IgD-negative memory B cell (primary cell): ENCODE measurements around the gene SEMA4F. TPM values are rescaled to one million over a fixed set of nuclear protein-coding genes. Genes with fewer than 3 reads are reported as not detected.

Experiments
- polyA plus RNA-seq: library from polyadenylated mRNA; unstranded; fragments of 300-500 nt; fragmentation: Illumina TruSeq; gene quantifications from one replicate; pipeline ENCODE4 v1.2.3, GENCODE V29; 2021

The SEMA4F gene
- polyA plus RNA-seq, 1 donor from 2014 or later = 6.4 TPM

Other genes starting within 250 kb of the SEMA4F start
- 5.6 TPM for gene C2orf81, start 232.6 kb upstream of the SEMA4F start, polyA plus RNA-seq
- 39.0 TPM for gene WDR54, start 232.5 kb upstream of the SEMA4F start, polyA plus RNA-seq
- gene RTKN, start 212.3 kb upstream of the SEMA4F start, polyA plus RNA-seq = 0.88 TPM
- gene INO80B, start 199.2 kb upstream of the SEMA4F start, polyA plus RNA-seq = 11.4 TPM
- gene WBP1, start 195.8 kb upstream of the SEMA4F start, polyA plus RNA-seq = 39.5 TPM
- gene MOGS, start 188.9 kb upstream of the SEMA4F start, polyA plus RNA-seq = 37.7 TPM
- gene MRPL53, start 181.6 kb upstream of the SEMA4F start, polyA plus RNA-seq = 144 TPM
- gene CCDC142, start 171.2 kb upstream of the SEMA4F start, polyA plus RNA-seq = 9.2 TPM
- 26.4 TPM for gene TTC31, start 171.2 kb upstream of the SEMA4F start, polyA plus RNA-seq
- not detected for gene LBX2, start 154.6 kb upstream of the SEMA4F start, polyA plus RNA-seq
- 14.7 TPM for gene PCGF1, start 146.6 kb upstream of the SEMA4F start, polyA plus RNA-seq
- not detected for gene TLX2, start 139.8 kb upstream of the SEMA4F start, polyA plus RNA-seq
- gene DQX1, start 128.0 kb upstream of the SEMA4F start, polyA plus RNA-seq = 0.70 TPM
- gene AUP1, start 124.5 kb upstream of the SEMA4F start, polyA plus RNA-seq = 108 TPM
- gene HTRA2, start 124.3 kb upstream of the SEMA4F start, polyA plus RNA-seq = 34.4 TPM
- 0.74 TPM for gene LOXL3, start 100.3 kb upstream of the SEMA4F start, polyA plus RNA-seq
- 48.9 TPM for gene DOK1, start 99.5 kb upstream of the SEMA4F start, polyA plus RNA-seq
- gene M1AP, start 5.9 kb upstream of the SEMA4F start, polyA plus RNA-seq = not detected
- 4.3 TPM for gene HK2, start 179.9 kb downstream of the SEMA4F start, polyA plus RNA-seq